ENCODE results near the gene IRAK2. TPM values are rescaled to one million over a fixed set of nuclear protein-coding genes. Genes with fewer than 3 reads are reported as not detected.

Gene IRAK2
- total and polyA plus RNA-seq, 10 donors: 1.4 to 11.8 (median 7.9) TPM

GRCh38 chr3:10279384-10280176 is 114.9 kb downstream of the IRAK2 start:
- H3K27ac ChIP-seq: no peak overlapping the region
- peak; percentile 16 for DNase-seq
- WGBS, 5 donors: 86 to 94% (median 92%) methylated on average over 13 of the region's 13 CpGs
- intact Hi-C loops (cut with DNase I; ENCODE audit: low total_unique reads): no loop called here
- H3K4me1 ChIP-seq: peaks cover under 1 to 19% (median 3%) of the 10 kb centered on the region in 6 donors
- H3K27me3 ChIP-seq (replicated peaks in 1 of 7): no peaks in the 10 kb centered on the region
- no peak overlapping the region for H3K4me3 ChIP-seq
- TF ChIP-seq, protein P1, sequence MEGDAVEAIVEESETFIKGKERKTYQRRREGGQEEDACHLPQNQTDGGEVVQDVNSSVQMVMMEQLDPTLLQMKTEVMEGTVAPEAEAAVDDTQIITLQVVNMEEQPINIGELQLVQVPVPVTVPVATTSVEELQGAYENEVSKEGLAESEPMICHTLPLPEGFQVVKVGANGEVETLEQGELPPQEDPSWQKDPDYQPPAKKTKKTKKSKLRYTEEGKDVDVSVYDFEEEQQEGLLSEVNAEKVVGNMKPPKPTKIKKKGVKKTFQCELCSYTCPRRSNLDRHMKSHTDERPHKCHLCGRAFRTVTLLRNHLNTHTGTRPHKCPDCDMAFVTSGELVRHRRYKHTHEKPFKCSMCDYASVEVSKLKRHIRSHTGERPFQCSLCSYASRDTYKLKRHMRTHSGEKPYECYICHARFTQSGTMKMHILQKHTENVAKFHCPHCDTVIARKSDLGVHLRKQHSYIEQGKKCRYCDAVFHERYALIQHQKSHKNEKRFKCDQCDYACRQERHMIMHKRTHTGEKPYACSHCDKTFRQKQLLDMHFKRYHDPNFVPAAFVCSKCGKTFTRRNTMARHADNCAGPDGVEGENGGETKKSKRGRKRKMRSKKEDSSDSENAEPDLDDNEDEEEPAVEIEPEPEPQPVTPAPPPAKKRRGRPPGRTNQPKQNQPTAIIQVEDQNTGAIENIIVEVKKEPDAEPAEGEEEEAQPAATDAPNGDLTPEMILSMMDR (IDR thresholded peaks at IDR 0.05 in 8 of 11, conservative IDR thresholded peaks at IDR 0.05 in 3 of 11): no peak
- TF ChIP-seq POLR2A (IDR thresholded peaks at IDR 0.05) (no peak), POLR2AphosphoS5 (IDR thresholded peaks at IDR 0.05) (no peak)
- no peaks in the 10 kb centered on the region for H3K9me3 ChIP-seq
- H3K36me3 ChIP-seq: peaks cover 0 to 100% (median 68%) of the 10 kb centered on the region in 6 donors

DNA sequence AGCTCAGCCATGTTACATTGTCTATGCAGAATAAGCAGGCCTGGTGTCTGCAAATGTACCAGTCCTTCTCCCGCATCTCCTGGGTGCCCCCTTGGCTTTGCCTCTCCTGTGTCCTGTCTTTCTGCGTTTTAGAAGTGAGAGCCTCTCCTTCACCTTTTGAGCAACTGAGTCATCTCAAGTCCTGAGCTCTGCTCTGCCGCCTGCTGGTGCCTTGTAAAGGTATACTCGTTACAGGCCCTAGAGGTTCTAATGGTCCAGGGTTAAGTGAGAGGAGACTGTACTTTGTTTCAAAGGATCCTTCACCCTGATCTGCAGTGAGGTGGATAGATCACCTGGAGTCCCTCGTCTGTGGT is 115.4 kb downstream of the IRAK2 start:
- TF ChIP-seq POLR2AphosphoS5 (IDR thresholded peaks at IDR 0.05) (no peak), POLR2A (IDR thresholded peaks at IDR 0.05) (no peak)
- TF ChIP-seq, protein P1 (IDR thresholded peaks at IDR 0.05 in 8 of 11, conservative IDR thresholded peaks at IDR 0.05 in 3 of 11): no peak
- Histone ChIP-seq H3K4me1 (peaks cover 0 to 19% (median 0%) of the 10 kb centered on the region in 6 donors), H3K4me3 (no peak overlapping the region), H3K27me3 (replicated peaks in 1 of 7) (no peaks in the 10 kb centered on the region), H3K27ac (no peak overlapping the region), H3K9me3 (no peaks in the 10 kb centered on the region), H3K36me3 (peaks cover 0 to 100% (median 68%) of the 10 kb centered on the region in 6 donors)
- intact Hi-C loops (cut with DNase I; ENCODE audit: low total_unique reads): no loop called here
- DNase-seq: peak; percentile 38
- 73 to 87% (median 87%) methylated on average over 5 of the region's 5 CpGs for WGBS, 5 donors

DNA sequence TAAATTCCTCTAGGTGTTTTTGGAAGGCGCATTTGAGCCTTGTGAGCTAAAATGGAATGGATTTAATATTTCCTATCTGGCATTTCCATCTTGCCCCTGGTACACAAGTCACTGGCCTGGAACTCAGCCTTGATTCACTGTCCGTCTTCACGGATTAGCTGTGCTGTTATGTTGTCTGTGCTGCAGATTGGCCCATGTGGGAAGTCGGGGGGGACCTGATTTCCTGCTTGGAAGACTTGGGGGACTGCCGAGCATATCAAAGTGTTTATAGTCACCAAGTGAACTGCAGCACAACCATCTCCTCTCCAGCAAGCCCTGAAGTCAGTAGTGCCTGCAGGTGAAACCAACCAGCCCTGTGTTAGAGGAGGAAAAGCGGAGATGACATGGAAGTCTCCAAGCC is 115.9 kb downstream of the IRAK2 start:
- no peak overlapping the region for H3K4me3 ChIP-seq
- H3K27me3 ChIP-seq (replicated peaks in 1 of 7): no peaks in the 10 kb centered on the region
- intact Hi-C loops (cut with DNase I; ENCODE audit: low total_unique reads): no loop called here
- peaks cover 0 to 100% (median 69%) of the 10 kb centered on the region in 6 donors for H3K36me3 ChIP-seq
- DNase-seq: peak; percentile 25
- TF ChIP-seq POLR2A (IDR thresholded peaks at IDR 0.05): no peak
- peaks cover 0 to 21% (median 0%) of the 10 kb centered on the region in 6 donors for H3K4me1 ChIP-seq
- no peak overlapping the region for H3K27ac ChIP-seq
- no peaks in the 10 kb centered on the region for H3K9me3 ChIP-seq
- 76 to 93% (median 88%) methylated on average over 6 of the region's 6 CpGs for WGBS, 5 donors

DNA sequence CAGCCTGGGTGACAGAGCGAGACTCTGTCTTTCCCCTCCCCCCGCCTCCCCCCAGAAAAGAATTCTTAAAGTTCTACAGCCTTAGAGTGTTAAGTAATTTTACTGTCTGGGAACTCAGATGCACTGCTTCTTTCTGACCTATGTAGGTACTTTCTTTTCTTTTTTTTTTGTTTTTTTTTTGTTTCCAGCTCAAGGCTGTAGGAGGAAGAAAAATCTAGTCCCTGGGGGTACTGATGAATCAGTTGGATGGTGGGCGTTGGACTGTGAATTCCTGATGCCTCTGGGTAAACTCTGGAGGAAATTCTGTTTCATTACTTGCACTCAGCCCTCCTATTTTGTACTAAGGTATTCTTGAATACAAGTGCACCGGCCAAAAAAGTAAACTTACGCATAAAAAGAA is 117.2 kb downstream of the IRAK2 start:
- Histone ChIP-seq H3K4me1 (peaks cover 0 to 26% (median 0%) of the 10 kb centered on the region in 6 donors), H3K27ac (no peak overlapping the region), H3K36me3 (peaks cover 0 to 100% (median 68%) of the 10 kb centered on the region in 6 donors), H3K9me3 (no peaks in the 10 kb centered on the region), H3K4me3 (no peak overlapping the region), H3K27me3 (replicated peaks in 1 of 7) (no peaks in the 10 kb centered on the region)
- intact Hi-C loops (cut with DNase I; ENCODE audit: low total_unique reads): no loop called here
- TF ChIP-seq POLR2AphosphoS5 (IDR thresholded peaks at IDR 0.05) (no peak), POLR2A (IDR thresholded peaks at IDR 0.05) (no peak)
- TF ChIP-seq, protein P1 (IDR thresholded peaks at IDR 0.05 in 8 of 11, conservative IDR thresholded peaks at IDR 0.05 in 3 of 11): no peak
- 84 to 92% (median 90%) methylated on average over 5 of the region's 5 CpGs for WGBS, 5 donors
- DNase-seq: no peak
